Measurements from ENCODE around the gene VCAN.

Gene VCAN

GRCh38 chr5:83441747-83442146, 29.8 kb upstream of the VCAN start:
- Histone ChIP-seq H3K4me3 (no peak overlapping the region), H3K27ac (no peak overlapping the region), H3K36me3 (no peaks in the 10 kb centered on the region), H3K9me3 (no peaks in the 10 kb centered on the region), H3K4me1 (no peaks in the 10 kb centered on the region), H3K27me3 (no peaks in the 10 kb centered on the region)
- intact Hi-C loops (cut with DNase I; ENCODE audit: low total_unique reads) = no loop called here
- TF ChIP-seq CTCF (IDR thresholded peaks at IDR 0.05) = no peak
- no peak for DNase-seq

- no peak for DNase-seq
- Histone ChIP-seq H3K27ac (no peak overlapping the region), H3K9me3 (no peaks in the 10 kb centered on the region), H3K36me3 (no peaks in the 10 kb centered on the region), H3K27me3 (no peaks in the 10 kb centered on the region), H3K4me3 (no peak overlapping the region), H3K4me1 (no peaks in the 10 kb centered on the region)
- intact Hi-C loops (cut with DNase I; ENCODE audit: low total_unique reads) = no loop called here
- no peak for TF ChIP-seq CTCF (IDR thresholded peaks at IDR 0.05)
These were observed 28.0 kb upstream of the VCAN start for GRCh38 chr5:83443534-83443933.

- intact Hi-C loops (cut with DNase I; ENCODE audit: low total_unique reads) = no loop called here
- Histone ChIP-seq H3K4me1 (no peaks in the 10 kb centered on the region), H3K36me3 (no peaks in the 10 kb centered on the region), H3K4me3 (no peak overlapping the region), H3K27ac (no peak overlapping the region), H3K9me3 (no peaks in the 10 kb centered on the region), H3K27me3 (no peaks in the 10 kb centered on the region)
- TF ChIP-seq CTCF (IDR thresholded peaks at IDR 0.05) = no peak
- no peak for DNase-seq
These were observed 27.1 kb upstream of the VCAN start for GRCh38 chr5:83444445-83444844.

GRCh38 chr5:83446253-83446947, 25.1 kb upstream of the VCAN start:
- intact Hi-C loops (cut with DNase I; ENCODE audit: low total_unique reads) = no loop called here
- H3K27ac ChIP-seq = no peak overlapping the region

GRCh38 chr5:83447533-83447932, 24.0 kb upstream of the VCAN start:
- Histone ChIP-seq H3K9me3 (no peaks in the 10 kb centered on the region), H3K4me3 (no peak overlapping the region), H3K4me1 (no peaks in the 10 kb centered on the region), H3K27ac (no peak overlapping the region), H3K27me3 (no peaks in the 10 kb centered on the region), H3K36me3 (no peaks in the 10 kb centered on the region)
- intact Hi-C loops (cut with DNase I; ENCODE audit: low total_unique reads) = no loop called here
- DNase-seq = no peak
- TF ChIP-seq CTCF (IDR thresholded peaks at IDR 0.05) = no peak

More at GRCh38 chr5:83446253-83446947, 25.1 kb upstream of the VCAN start:
- no peak for DNase-seq
- no peaks in the 10 kb centered on the region for H3K36me3 ChIP-seq
- H3K27me3 ChIP-seq = no peaks in the 10 kb centered on the region
- H3K4me1 ChIP-seq = no peaks in the 10 kb centered on the region
- H3K4me3 ChIP-seq = no peak overlapping the region
- TF ChIP-seq CTCF (IDR thresholded peaks at IDR 0.05) = no peak
- H3K9me3 ChIP-seq = no peaks in the 10 kb centered on the region
